Stimulated activated CD4-positive, alpha-beta T cell treated with anti-CD3 and anti-CD28 coated beads, TNF-alpha, amount 100 ng/mL, for 24 hours (primary cell): ENCODE results near the gene NTHL1.
"Not testable (repeated sequence)": the region's sequence is repeated elsewhere in the genome, so short reads cannot be mapped to it uniquely, and the experiment has no call there.

ENCODE experiments used
- DNase-seq, 3 experiments: peaks; one replicate each; pipeline ENCODE4 v3.0.0-alpha.2; 2020; ENCODE audit warnings: low read depth in 3 of 3

Gene NTHL1

DNA sequence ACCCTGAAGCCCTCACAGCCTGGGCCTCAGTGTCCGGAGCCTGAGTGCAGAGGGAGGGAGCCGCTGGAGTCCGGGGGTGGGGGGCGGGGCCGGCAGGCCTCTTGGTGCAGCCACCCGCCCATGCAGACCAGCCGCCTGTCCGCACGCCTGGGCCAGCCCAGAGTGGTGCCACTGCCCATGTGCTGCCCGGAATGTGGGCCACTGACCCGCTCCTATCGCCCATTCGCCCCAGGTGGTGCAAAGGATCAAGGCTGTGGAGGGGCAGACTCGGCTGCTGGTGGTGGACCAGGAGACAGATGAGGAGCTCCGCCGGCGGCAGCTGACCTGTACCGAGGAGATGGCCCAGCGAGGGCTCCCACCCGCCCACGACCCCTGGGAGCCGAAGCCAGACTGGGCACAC lies 18.3 kb downstream of the NTHL1 start:
- DNase-seq: no peak

DNA sequence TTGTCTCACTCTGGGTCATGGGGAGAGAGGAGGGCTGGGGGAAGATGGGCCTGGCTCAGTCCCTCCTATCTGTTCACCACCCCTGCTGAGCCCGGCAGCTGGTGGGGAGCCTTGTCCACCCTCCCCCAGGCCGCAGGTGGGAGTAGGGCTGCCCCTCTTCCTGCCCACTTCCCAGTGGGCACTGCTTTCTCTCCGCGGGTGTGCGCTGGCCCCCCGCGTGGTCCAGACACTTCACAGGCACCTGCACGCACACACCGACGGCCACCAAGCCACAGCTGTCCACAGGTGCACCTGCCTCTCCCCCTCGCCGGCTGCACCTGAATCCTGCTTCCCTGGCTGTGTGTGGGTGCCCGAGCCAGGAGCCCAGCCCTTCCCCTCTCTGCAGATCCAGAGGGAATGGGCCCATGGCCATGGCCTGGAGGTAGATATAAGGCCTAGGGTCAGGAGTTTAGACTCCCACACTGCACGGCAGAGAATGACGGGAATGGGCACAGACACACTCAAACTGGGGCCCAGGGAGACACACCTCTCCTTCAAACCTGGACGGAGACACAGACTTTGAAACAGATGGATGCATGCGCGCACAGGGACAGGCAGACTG lies 18.9 kb downstream of the NTHL1 start:
- no peak for DNase-seq

DNA sequence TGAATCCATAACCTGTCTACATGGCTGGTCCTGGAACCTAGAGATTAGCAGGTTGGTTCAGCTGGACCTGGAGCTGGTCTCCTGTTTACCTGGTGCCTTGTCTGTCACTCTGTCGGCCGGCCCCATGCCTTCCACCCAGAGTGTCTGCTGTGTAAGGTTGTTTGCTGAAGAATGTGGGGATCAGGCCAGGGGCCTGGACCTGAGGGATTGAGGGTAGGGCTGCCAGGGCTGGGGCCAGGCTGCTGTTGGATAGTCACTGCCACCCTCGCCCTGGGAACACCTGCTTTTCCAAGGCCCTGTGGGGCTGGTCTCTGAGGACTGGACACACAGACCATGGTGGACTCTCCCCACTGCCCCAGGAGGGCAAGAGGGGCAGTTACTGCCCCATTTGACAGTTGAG lies 19.5 kb downstream of the NTHL1 start:
- DNase-seq: no peak

DNA sequence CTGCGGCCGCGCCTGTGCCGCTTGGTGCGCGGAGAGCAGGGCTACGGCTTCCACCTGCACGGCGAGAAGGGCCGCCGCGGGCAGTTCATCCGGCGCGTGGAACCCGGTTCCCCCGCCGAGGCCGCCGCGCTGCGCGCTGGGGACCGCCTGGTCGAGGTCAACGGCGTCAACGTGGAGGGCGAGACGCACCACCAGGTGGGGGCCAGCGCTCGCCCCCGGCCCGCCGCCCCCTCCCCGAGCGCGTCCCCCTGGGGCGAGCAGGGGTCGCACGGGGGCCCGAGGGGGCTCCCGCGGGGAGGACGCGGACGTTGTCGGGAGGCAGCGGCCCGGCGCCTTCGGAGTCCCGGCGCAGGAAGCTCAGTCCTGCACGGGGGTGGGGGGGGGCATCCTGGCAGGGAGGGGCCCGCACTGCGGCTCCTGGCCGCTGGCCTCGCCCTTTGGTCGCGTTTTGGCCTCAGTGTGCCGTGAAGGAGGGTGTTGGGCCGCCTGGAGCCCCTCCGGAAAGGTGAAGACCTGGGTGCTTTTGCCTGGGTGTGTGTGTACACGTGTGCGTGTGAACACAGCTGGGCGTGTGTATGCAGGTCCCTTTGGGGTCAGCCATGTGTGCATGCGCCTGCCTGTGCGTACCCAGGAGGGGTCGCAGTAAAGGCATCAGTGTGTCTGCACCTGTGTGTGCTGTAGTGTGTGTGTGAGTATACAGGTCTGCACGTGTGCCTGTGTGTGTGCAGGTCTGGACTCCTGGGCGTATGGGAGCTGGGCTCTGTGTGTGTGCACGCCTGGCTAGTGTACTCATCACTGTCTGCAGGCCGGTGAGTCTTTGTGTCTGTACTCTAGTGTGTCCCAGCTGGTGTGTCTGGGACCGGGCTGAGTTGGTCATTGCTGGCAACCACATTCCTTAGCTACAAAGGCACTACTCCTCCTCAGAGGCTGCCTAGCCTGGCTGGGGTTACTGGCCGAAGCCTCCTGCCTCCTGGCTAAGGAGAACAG lies 20.3 kb downstream of the NTHL1 start:
- no peak for DNase-seq

DNA sequence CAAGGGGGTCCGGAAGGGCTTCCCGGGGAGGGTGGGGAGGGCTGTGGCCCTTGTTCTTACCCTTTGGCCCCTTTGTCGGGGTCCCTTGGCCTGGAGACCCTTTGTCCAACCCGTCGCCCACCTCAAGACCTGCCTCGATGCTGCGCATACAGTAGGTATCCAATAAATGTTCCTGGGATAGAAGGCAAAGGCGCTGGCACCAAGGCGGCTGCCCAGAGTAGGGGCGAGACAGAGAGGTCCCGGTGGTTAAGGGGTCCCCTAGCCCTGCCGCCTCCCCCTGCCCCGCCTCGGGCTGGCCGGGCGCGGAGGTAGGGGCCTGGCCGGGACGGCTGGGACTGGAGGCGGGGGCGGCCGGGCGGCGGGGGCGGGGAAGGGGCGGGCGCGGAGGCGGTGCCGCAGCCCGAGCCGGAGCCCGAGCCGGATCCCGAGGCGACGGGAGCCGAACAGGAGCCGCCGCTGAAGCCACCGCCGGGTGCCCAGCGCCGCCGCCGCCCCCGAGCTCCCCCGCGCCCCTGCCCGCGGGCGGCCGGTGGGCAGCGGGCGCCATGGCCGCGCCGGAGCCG lies 21.1 kb downstream of the NTHL1 start, which contains the start of gene NHERF2:
NHERF2 (plus strand) TSS at position 442 of the 563 bp plus-strand sequence; CDS start at position 546, 104 bp downstream.
- no peak for DNase-seq

DNA sequence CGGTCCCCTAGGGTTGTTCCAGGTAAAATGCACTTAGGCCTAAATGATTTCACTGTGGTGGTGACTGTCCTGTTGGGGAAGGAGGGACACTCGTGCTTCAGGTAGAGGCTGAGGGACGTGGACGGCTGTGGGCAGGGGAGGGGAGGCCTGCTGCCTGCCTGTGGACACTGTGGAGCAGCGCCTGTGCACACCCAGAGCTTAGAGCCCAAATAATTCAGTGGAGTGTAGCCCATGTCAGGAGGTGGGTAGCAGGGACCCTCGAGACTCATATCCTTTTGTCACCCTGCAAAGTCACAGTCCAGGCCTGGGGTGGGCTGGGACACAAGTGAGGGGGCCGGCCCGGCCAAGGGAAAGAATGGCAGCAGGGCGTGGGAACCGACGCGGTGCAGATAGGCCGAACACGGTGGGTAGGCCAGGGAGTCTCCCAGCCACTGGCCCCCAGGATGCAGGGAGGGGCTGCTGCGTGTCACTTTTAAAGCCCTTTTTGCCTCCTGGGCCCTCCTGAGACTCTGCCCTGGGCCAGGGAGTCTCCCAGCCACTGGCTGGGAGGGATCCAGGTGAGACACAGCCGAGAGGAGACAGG lies 21.7 kb downstream of the NTHL1 start:
- DNase-seq: no peak

DNA sequence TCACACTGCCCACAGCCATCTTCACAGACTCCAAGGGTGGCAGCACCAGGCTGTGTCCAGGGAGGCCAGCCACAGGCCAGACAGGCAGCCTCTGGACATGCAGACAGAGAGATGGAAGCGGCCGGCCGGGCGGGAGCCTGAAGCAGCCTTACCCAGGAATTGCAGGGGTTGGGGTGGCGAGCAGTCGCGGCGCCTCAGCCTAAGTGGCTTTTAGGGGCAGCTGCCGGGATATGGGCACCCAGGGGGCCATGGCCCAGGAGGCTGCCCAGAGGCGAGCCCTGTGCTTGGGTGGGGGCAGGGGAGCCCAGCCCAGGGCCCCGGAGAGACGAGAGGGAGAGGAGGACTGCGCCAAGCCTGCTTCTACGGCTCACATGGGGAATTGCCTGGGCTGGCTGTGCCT lies 22.4 kb downstream of the NTHL1 start:
- no peak for DNase-seq

DNA sequence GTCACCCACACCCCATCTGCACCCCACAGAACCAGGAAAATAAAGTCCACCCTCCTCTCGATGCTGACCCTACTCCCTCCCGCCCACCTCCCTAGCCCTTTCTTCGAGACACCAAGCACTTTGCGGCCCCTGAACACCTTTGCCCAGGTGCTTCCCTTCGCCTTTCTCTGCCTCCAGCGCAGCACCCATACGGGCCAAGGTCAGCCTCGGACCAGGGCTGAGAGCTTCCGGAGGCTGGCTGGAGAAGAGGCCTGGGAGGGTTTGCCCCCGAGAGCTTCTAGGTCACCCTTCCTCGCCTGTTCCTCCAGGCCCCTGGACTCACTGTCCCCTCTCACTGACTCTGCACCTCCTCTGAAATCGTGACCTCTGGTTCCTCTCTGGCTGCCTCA lies 23.6 kb downstream of the NTHL1 start:
- no peak for DNase-seq

DNA sequence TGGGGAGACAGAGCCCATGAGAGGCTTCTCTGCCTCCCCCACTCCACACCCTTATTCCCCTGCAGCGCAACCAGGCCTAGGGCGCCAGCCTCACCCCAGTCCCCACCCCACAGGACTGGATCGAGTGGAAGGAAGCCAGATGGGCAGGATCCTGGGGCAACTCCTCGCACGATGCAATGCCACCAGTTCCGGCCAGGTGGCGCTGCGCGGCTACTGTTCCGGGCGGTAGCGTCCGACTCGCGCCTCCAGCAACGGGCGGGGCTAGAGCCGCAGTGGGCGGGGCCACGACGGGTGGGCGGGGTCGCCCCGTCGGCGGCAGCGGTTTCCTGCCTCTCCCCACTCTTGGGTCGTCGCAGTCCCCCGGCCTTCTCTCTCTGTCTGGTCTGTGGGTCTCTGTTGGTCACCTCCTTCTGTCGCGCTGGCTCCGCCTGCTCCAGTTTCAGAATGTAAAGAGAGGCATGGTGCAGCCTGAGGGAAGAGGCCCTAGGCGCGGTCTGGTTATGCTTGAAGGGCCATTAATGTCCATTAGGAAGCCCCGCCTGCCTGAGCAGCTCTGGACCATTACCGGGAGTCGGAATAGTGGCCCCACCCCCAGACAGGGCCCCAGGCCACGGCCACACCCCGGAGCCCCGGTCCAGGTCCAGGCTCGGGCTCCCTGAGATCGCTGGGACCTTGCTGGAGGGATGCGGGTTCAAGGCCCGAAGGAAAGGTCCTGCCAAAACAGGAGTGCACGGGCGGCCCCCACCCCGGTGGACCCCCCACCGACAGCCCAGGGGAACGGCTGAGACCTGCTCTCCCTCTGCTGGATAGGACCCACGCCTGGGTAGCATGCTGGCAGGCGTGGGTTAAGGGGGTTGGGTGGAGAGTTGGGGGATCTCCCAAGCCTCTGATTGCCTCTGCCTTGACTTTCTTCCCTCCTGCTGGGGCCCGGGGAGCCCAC lies 24.3 kb downstream of the NTHL1 start:
- DNase-seq: peak; percentile 90 to 95 (median 92)

DNA sequence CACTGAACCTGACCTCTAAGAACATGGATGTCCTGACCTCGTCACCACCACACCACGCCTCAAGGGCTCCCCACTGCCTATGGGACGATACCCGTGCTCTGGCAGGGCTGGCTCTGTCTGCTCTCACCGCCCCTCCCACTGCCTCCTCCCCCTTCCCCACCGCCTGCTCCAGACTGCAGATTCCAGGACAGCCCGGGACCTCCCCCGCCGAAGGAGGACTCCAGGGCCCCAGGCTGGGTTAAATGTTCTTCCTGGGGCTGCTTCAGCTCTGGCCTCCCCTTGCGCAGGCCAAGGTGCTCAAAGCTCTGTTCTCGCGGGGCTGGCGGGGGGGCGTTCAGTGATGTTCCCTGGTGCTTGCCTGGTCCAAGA lies 24.9 kb downstream of the NTHL1 start:
- no peak for DNase-seq

DNA sequence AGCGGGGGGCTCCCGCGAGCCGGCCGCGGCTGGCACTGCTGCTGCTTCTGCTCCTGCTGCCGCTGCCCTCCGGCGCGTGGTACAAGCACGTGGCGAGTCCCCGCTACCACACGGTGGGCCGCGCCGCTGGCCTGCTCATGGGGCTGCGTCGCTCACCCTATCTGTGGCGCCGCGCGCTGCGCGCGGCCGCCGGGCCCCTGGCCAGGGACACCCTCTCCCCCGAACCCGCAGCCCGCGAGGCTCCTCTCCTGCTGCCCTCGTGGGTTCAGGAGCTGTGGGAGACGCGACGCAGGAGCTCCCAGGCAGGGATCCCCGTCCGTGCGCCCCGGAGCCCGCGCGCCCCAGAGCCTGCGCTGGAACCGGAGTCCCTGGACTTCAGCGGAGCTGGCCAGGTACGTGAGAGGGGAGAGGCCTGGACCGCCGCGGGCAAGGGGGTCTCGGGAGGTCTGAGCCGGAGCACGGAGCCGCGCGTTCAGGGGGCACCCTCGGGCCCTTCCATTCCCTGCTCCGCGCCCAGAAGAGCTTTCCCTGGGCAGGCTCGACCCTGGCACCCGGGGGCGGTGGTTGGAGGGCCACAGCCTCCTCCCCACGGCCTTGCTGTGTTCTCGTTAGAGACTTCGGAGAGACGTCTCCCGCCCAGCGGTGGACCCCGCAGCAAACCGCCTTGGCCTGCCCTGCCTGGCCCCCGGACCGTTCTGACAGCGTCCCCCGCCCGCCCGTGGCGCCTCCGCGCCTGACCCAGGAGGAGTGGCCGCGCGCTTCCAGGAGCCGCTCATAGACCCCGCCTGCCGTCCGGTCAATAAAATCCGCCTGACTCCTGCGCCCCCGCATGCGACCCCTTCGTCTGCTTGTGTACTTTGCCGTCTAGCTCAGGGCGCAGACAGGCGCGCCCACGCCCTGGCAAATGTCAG lies 27.5 kb downstream of the NTHL1 start:
- DNase-seq: no peak

DNA sequence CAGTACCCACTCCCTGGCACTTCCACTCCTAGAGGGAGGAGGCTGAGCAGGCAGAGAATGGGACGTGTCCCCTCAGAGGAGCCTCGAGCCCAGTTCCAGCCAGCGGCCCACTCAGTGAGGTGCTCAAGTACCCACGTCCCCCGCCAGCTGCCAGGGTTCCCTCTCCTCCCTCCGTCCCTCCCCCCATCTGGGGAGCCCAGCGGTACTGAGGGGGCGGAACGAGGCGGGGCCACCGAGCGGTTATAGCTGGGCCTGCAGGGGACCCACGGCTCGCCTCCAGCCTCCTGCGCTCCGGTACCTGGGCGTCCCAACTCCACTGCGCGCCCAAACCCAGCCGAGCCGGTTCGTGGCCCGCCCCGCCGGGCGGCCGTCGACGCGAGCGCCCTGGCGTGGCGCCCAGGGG lies 28.1 kb downstream of the NTHL1 start, which contains the start of gene NPW:
NPW (plus strand) TSS at position 268 of the 403 bp plus-strand sequence.
- DNase-seq: peak in 2 of 3 experiments; percentile 14 to 38

DNA sequence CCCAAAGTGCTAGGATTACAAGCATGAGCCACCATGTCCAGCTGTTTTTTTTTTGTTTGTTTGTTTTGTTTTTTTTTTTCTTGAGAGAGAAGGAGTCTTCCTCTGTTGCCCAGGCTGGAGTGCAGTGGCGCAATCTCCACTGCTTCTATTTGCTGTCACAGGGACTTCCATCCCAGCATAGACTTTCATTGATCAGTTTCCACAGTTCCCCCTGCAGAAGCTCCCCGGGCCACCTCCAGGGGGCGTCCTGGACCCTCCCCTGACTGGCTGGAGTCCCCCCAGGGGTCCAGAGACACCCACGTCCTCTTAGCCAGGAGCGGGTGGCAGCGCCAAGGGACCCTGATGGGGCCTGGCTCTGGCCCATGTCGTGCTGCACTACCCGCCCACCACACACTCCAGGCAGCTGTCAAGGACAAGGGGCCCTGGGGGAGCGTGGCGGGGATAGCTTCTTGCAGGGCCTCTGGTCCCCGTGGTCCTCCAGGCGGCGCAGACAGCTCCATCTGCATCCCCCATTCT lies 31.2 kb downstream of the NTHL1 start:
- no peak for DNase-seq

DNA sequence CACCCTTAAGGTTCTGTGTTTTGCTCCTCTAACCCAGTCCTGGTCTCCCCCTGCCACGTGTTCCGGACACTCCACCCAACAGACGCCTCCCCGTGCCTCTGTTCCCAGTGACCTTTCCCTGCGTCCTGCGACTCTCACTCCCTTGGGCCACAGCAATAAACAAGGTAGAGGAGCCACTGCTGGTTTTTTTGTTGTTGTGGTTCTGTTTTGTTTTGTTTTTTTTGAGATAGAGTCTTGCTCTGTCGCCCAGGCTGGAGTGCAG lies 31.8 kb downstream of the NTHL1 start:
- no peak for DNase-seq

DNA sequence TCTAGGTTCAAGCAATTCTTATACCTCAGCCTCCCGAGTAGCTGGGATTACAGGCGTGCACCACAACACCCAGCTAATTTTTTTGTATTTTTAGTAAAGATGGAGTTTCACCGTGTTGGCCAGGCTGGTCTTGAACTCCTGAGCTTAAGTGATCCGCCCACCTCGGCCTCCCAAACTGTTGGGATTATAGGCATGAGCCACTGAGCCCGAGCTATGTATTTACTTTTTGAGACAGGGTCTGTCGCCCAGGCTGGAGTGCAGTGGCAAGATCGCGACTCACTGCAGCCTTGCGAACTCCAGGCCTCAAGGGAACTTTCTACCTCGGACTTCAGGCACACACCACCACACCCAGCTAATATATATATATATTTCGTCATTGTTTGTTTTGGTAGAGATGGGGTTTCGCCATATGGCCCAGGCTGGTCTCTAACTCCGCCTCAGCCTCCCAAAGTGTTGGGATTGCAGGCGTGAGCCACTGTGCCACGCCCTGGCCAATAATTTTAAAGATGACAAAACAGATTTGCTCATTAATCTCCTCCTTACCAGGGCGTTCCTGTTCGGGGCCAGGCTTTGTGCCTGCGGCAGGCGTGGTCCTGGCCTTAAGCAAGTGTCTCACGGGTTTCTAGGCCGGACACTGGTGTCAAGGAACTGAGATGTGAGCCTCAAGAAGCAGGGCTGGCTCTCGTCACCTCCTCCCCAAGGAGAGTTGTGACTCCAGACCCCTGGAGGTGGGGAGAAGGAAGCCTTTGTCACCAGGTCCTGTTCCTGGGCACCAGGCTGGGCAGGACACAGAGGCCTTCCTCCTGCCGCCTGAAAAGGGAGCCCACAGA lies 32.3 kb downstream of the NTHL1 start:
- DNase-seq: no peak

DNA sequence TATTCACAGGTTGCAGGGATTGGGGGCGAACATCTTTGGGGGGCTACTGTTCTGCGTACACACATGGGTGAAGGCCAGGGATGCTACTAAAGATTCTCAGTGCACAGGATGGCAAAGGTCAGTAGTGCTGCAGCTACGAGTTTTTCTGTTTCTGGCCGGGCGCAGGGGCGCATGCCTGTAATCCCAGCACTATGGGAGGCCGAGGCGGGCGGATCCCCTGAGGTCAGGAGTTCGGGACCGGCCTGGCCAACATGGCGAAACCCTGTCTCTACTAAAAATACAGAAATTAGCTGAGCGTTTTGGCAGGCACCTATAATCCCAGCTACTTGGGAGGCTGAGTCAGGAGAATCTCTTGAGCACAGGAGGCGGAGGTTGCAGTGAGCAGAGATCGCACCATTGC lies 34.1 kb downstream of the NTHL1 start:
- DNase-seq: no peak

DNA sequence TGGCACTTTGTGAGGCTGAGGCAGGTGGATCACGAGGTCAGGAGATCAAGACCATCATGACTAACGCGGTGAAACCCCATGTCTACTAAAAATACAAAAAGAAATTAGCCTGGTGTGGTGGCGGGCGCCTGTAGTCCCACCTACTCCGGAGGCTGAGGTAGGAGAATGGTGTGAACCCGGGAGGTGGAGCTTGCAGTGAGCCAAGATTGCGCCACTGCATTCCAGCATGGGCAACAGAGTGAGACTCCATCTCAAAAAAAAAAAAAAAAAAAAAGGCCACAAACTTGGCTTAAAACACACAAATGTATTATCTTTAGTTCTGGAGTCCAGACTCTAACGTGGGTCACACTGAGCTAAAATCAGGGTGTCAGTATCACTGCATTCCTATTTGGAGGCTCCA lies 35.9 kb downstream of the NTHL1 start:
- DNase-seq: not testable (repeated sequence)

DNA sequence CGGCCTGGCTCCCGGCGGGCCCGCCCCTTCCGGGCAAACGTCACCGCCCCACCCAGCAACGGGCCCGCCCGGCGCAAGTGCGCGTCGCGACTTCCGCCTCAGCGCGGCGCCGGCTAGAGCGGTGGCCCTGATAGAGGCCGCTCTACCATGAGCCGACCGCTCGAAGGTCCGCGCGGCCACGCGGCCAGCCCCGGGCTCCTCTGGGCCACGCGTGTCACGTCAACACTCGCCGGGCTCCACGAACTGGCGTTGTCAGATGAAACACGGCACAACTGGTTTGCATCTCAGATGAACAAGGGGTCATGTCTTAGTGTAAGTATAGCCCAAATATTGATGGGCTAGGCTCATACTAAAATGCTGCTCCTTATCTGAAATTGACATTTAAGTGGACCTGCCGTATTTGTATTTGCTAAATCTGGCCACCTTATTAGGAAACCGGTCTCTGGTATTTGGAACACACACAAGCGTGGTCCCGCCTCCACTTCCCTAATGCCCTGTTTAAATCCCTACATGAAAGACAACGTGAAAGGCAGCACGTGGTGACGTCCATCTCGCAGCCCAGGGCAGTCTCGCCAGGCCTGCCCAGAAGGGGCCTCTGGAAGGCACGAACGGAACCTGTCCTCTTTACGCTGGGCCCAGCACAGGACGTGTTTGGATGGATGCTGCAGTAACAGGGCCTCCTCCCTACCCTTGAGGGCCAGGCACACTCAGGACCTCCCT lies 37.7 kb downstream of the NTHL1 start, which contains the start of gene ZNF598:
ZNF598 (minus strand) TSS at position 31 of the 720 bp plus-strand sequence.
- DNase-seq: peak; percentile 55 to 76 (median 73)
